ENCODE measurements around the gene DTNA.
"Not testable (repeated sequence)": the region's sequence is repeated elsewhere in the genome, so short reads cannot be mapped to it uniquely, and the experiment has no call there.

DTNA gene

DNA sequence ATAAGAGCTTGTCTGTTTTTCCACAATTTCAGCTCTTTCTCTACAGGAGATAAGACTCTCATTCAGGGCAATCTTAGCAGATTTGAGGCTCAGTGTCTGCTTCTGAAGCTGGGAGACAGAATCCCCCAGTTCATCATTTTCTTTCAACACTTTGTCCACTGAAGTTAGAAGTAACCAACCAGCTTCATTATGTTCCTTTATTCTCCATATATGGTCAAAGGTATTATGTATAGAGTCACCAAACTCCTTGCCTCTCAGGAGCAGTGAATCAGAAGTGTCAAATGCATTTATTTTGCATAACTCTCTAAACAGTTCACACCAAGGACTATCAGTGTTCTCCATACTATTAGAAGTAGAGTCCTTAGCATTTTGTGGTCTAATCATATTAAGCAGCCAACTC lies 24.4 kb downstream of the DTNA start:
- not testable (repeated sequence) for H3K9me3 ChIP-seq (ENCODE audit: control insufficient read depth, insufficient read depth, low read length); H3K9ac ChIP-seq (ENCODE audit: low read depth, low read length); H3K4me1 ChIP-seq (ENCODE audit: insufficient read depth, low read length); H3K36me3 ChIP-seq (ENCODE audit: insufficient read depth, low read length)

DNA sequence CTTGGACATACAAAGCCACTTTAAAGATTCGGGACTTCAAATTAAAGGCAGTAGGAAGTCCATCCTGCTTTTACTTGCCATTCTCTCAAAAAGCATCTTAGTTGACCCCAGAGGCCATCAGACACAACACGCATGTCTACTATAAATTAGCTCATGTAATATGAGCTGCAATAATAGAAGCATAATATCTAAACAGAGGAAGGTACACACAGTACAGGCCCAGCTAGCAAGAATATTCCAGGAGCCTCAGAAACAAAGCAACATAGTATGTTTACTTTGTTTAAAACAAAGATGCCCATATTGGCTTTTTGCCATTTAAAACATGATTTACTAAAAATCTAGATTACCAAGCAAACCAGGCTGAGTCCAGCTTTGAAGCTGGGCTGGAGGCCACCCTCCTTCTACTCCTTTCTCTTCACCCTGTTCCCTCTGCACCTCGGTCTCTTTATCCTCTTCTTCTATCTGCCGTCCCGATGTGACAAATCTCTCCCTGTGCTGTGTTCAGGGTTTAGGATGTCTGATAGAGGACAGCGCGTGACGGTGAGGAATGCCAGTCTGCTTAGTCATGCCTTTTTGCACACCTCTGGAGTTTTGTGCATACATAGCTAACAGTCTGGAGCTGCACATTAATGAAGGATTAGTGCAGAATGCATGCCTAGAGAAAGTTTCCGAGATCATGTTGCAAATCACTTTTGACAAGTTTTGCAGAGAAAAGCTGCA lies 28.2 kb downstream of the DTNA start:
- Histone ChIP-seq H3K36me3 (ENCODE audit: insufficient read depth, low read length) (no peaks in the 10 kb centered on the region), H3K9ac (ENCODE audit: low read depth, low read length) (no peak overlapping the region), H3K4me1 (ENCODE audit: insufficient read depth, low read length) (peaks cover 6% of the 10 kb centered on the region), H3K9me3 (ENCODE audit: control insufficient read depth, insufficient read depth, low read length) (no peaks in the 10 kb centered on the region)

DNA sequence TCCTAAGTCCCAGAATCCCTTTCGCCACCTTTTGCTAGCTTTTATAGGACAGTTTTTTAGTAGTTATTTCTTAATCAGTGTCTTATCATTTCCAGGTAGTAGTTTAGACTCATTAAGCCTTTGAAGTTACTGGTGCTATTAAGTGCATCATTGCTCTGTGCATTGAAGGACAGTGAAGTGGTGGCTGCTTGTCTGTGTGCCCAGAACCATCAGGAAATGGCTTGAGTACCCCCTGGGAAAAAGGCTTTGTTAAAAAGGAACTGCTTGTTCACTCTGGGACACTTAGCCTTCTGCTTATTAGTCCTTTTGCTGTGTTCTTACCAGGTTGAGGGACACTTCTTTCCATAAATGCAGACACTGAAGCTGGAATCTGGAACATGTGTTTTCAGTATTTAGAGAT lies 30.0 kb downstream of the DTNA start:
- H3K9ac ChIP-seq (ENCODE audit: low read depth, low read length): no peak overlapping the region
- H3K9me3 ChIP-seq (ENCODE audit: control insufficient read depth, insufficient read depth, low read length): no peaks in the 10 kb centered on the region
- H3K36me3 ChIP-seq (ENCODE audit: insufficient read depth, low read length): no peaks in the 10 kb centered on the region; the same call in 1 of the 2 replicates
- H3K4me1 ChIP-seq (ENCODE audit: insufficient read depth, low read length): peaks cover 6% of the 10 kb centered on the region

DNA sequence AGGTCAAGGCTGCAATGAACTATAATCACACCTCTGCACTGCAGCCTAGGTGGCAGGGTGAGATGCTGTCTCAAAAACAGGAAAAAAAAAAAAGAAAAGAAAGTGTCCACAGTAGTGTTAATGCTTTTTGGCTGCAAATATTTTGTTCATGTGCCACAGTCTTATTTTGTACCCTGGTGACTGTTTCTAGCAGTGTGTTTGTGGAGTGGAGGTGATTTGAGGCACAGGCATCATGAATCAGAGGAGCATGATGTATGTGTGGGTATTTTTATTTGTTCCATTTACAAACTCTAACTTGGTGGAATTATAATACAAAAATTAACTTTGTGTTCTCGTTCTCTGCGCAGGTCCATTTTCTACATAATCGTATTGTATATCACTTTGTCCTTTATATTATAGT lies 30.6 kb downstream of the DTNA start:
- H3K9me3 ChIP-seq (ENCODE audit: control insufficient read depth, insufficient read depth, low read length): no peaks in the 10 kb centered on the region
- H3K36me3 ChIP-seq (ENCODE audit: insufficient read depth, low read length): no peaks in the 10 kb centered on the region; the same call in 1 of the 2 replicates
- peaks cover 6% of the 10 kb centered on the region for H3K4me1 ChIP-seq (ENCODE audit: insufficient read depth, low read length)
- no peak overlapping the region for H3K9ac ChIP-seq (ENCODE audit: low read depth, low read length)

DNA sequence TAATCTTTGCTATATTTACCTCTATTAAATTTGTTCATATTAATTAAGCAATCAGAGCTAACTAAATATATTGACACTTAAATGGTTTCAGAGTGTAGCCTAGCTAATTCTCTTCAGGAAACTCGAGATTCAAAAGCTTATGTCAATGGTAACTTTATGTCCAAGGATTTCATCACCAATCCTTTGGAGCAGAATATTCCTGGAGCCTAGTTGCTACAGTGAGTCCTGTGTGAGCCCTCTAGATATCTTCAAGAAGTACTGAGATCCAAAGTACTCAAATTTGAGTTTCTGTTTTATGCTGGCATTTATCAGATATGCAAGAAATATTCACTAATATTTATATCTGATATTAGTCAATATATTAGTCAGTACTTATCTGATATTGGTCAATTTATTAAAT lies 31.3 kb downstream of the DTNA start:
- Histone ChIP-seq H3K9me3 (ENCODE audit: control insufficient read depth, insufficient read depth, low read length) (no peaks in the 10 kb centered on the region), H3K9ac (ENCODE audit: low read depth, low read length) (no peak overlapping the region), H3K36me3 (ENCODE audit: insufficient read depth, low read length) (no peaks in the 10 kb centered on the region; the same call in 1 of the 2 replicates), H3K4me1 (ENCODE audit: insufficient read depth, low read length) (peaks cover 6% of the 10 kb centered on the region)

DNA sequence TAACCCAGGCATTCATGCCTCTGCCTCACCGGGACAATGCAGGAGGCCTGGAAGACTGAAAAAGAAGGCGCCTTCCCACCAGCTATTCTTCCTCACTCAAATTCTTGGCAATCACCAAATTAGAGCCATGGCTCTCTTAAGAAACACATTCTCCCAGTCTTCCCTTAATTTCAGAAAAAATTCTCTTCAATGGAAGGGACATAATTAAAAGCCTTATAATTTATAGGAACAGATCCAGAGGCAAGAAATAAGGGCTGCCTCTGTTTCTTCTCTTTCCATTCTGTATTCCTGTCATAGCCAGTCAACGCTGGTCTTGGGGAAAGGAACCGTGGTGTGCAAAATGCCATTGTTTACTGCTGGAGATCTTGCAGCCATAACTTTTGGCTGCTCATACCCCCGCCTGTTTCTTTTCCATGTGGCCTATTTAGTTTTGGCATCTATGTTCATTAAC lies 32.8 kb downstream of the DTNA start:
- Histone ChIP-seq H3K9me3 (ENCODE audit: control insufficient read depth, insufficient read depth, low read length) (no peaks in the 10 kb centered on the region), H3K36me3 (ENCODE audit: insufficient read depth, low read length) (no peaks in the 10 kb centered on the region; the same call in 1 of the 2 replicates), H3K9ac (ENCODE audit: low read depth, low read length) (no peak overlapping the region), H3K4me1 (ENCODE audit: insufficient read depth, low read length) (peaks cover 6% of the 10 kb centered on the region)

DNA sequence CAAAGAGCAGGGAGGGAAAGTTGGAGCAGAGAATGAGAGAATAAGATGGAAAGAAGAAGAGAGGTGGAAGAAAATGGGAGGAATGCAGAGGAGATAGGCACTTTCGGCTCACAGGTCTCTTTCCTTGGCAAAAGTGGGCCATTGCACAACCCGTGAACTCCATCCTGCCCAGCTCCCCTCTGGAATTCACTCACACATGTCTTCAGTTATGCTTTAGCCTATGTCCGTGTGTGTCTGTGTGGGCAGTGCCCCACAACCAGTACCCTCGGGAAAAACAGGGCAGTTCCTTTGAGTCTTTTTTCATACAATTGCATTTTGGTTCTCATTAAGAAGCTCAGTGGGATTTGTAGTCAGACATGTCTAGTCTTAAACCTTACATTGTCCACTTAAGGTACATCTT lies 34.5 kb downstream of the DTNA start:
- Histone ChIP-seq H3K9me3 (ENCODE audit: control insufficient read depth, insufficient read depth, low read length) (no peaks in the 10 kb centered on the region), H3K36me3 (ENCODE audit: insufficient read depth, low read length) (no peaks in the 10 kb centered on the region; the same call in 1 of the 2 replicates), H3K4me1 (ENCODE audit: insufficient read depth, low read length) (peaks cover 3% of the 10 kb centered on the region), H3K9ac (ENCODE audit: low read depth, low read length) (no peak overlapping the region)

DNA sequence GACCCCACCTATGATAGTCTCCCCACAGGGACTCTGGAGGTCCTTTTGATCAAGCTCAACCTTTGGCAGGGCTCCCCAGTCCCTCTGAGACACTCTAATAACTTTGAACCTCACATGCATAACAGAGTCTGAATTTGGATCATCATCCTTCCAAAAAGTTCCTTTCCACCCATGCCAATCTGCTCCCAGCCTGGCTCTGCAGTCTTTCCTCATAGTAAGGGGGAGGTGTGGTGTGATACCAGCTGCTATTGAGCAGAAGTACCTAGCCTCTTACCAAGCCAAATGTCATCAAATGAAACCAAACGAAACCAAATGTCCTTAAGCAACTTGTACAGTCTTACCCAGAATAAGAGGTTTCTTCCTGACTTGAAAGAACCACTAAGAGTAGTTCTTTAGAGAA lies 36.5 kb downstream of the DTNA start:
- Histone ChIP-seq H3K9me3 (ENCODE audit: control insufficient read depth, insufficient read depth, low read length) (no peaks in the 10 kb centered on the region), H3K4me1 (ENCODE audit: insufficient read depth, low read length) (no peaks in the 10 kb centered on the region), H3K9ac (ENCODE audit: low read depth, low read length) (no peak overlapping the region), H3K36me3 (ENCODE audit: insufficient read depth, low read length) (no peaks in the 10 kb centered on the region; the same call in 1 of the 2 replicates)

DNA sequence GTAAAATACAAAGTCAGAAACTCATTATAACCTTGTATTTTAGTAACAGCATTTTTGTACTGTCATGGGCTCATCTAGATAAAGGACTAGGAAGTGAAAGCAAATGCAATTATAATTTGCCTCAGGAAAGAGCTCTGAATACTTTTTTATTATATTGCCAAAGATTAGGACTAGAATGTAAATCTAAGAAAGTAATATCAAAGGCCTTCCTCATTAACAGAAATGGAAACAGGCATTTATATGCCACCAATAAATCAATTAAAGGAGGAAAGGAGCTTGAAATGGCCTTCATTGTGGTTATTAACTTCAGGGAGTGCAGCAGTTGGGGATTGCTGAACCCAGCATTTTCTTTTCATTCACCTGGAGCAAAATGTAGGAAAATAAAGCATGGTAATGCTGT lies 39.6 kb downstream of the DTNA start:
- Histone ChIP-seq H3K9ac (ENCODE audit: low read depth, low read length) (no peak overlapping the region), H3K4me1 (ENCODE audit: insufficient read depth, low read length) (no peaks in the 10 kb centered on the region), H3K36me3 (ENCODE audit: insufficient read depth, low read length) (no peaks in the 10 kb centered on the region; the same call in 1 of the 2 replicates), H3K9me3 (ENCODE audit: control insufficient read depth, insufficient read depth, low read length) (no peaks in the 10 kb centered on the region)

DNA sequence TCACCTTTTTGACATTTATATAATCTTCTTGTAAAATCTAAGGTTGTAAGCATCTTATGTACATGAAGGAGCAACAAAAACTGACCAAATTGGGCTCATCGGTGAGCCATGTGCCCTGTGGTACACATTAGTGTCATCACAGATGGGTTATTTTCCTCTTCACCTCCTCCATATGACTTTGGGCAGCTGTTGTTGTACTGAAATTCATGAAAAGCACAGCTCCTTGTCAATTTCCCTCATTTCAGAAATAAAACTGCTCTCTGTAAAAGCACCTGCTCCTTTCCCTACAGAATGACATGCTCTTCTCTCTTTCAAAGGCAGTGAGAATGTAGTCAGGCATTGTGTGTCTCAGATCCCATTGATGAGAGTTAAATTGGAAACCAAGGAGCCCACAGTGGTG lies 42.0 kb downstream of the DTNA start:
- Histone ChIP-seq H3K9me3 (ENCODE audit: control insufficient read depth, insufficient read depth, low read length) (no peaks in the 10 kb centered on the region), H3K9ac (ENCODE audit: low read depth, low read length) (no peak overlapping the region), H3K4me1 (ENCODE audit: insufficient read depth, low read length) (no peaks in the 10 kb centered on the region), H3K36me3 (ENCODE audit: insufficient read depth, low read length) (no peaks in the 10 kb centered on the region)

DNA sequence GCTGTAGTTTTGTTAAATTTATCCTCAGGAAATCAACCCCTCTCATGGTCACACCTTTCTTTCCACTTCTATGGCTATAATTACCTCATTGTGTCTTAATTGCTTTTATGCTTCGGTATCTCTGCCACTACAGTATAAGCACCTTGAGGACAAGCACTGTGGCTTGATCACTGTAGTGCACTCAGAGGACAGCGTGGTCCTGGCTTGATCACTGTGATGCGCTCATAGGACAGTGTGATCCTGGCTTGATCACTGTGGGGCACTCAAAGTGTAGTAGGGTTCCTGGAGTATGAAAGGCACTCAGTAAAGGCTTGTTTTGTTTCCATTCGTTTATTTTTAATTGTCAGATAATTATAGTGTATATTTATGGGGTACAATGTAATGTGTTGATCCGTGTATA lies 44.2 kb downstream of the DTNA start:
- peaks cover 7% of the 10 kb centered on the region; the same call in 1 of the 2 replicates for H3K4me1 ChIP-seq (ENCODE audit: insufficient read depth, low read length)
- H3K36me3 ChIP-seq (ENCODE audit: insufficient read depth, low read length): no peaks in the 10 kb centered on the region
- no peak overlapping the region for H3K9ac ChIP-seq (ENCODE audit: low read depth, low read length)
- peaks cover 6% of the 10 kb centered on the region; the same call in 1 of the 2 replicates for H3K9me3 ChIP-seq (ENCODE audit: control insufficient read depth, insufficient read depth, low read length)

DNA sequence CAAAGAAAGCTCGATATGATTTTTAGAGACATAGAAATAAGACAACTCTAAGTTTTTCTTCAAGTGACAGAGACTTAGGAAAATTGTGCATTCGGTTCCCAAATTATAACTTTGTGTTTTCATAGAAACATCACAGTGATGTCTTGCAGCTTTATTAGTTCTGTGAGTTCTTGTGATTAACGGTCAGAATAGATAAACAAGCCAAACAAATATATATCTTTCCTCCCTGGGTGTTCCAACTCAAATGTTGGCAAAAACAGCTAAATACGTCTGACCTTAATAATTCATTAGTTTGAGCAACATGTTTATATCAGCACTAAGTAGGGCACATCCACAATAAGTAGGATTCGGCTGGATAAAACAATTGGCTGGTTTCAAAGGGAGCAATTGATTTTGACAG lies 47.6 kb downstream of the DTNA start:
- H3K36me3 ChIP-seq (ENCODE audit: insufficient read depth, low read length): no peaks in the 10 kb centered on the region
- H3K9ac ChIP-seq (ENCODE audit: low read depth, low read length): no peak overlapping the region
- H3K9me3 ChIP-seq (ENCODE audit: control insufficient read depth, insufficient read depth, low read length): peaks cover 6% of the 10 kb centered on the region; the same call in 1 of the 2 replicates
- peaks cover 7% of the 10 kb centered on the region; the same call in 1 of the 2 replicates for H3K4me1 ChIP-seq (ENCODE audit: insufficient read depth, low read length)

DNA sequence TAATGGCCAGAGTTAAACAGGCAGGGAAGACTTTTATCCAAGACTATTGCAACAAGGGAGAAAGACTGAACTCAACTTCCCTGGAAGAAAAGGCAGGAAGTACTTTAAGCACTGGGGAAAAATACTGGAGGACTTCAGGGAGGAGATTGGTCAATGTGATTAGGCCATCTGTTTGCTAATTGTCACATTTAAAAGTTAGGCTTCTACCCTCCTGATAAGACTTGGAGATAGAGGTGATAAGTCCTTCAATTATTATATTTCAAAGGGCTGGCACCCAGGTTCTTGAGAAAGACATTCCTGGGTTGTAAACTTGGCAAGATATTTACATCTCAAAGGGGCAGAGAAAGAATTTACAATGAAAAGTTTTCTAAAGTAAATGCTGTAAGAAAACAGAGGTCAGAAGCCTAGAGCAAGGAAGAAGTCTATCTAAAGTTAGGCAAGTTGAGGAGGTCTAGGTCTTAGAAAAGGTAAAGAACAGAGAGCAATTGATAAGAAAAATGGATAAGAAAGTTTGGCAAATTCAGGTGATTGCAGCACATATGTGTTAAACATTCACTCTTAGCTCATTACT lies 48.4 kb downstream of the DTNA start:
- peaks cover 7% of the 10 kb centered on the region; the same call in 1 of the 2 replicates for H3K4me1 ChIP-seq (ENCODE audit: insufficient read depth, low read length)
- no peak overlapping the region for H3K9ac ChIP-seq (ENCODE audit: low read depth, low read length)
- H3K9me3 ChIP-seq (ENCODE audit: control insufficient read depth, insufficient read depth, low read length): peaks cover 6% of the 10 kb centered on the region; the same call in 1 of the 2 replicates
- no peaks in the 10 kb centered on the region for H3K36me3 ChIP-seq (ENCODE audit: insufficient read depth, low read length)

DNA sequence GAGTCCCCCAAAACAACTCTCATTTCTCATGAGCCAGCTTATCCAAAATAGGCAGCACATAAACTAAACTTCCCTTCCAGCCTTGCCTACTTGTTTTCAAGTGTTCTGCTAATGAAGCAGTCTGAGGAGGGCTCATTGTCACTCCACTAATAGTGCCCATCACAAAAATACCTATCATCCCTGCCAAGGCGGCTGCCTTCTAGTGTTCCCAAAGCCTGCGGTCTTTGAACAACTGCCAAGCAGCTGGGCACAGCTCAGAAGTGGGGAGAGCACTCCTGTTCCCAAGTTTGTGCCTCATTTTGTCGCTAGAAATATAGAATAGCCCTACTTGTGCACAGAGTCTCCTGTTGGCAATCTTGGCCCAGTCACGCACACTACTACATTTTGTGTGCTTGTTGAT lies 50.3 kb downstream of the DTNA start:
- Histone ChIP-seq H3K4me1 (ENCODE audit: insufficient read depth, low read length) (peaks cover 7% of the 10 kb centered on the region; the same call in 1 of the 2 replicates), H3K9ac (ENCODE audit: low read depth, low read length) (no peak overlapping the region), H3K36me3 (ENCODE audit: insufficient read depth, low read length) (no peaks in the 10 kb centered on the region), H3K9me3 (ENCODE audit: control insufficient read depth, insufficient read depth, low read length) (peaks cover 6% of the 10 kb centered on the region; the same call in 1 of the 2 replicates)

DNA sequence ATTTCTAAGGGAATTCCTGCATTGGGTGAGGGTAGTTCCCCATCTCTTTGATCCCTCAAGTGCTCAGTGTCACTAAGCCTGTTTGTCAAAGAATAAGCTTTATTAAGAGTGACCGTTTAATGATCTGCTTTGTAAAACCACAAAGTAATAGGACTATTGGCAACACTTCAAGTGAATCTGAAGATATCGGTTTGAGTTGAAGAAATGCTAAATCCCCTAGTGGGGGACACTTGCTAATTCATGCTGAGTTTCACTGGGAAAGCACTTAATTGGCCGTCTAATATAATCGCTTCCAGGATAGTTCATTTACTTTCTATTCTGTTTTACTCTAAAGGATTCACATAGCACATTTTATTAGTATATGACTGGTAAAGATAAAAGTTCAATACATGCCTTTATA lies 54.4 kb downstream of the DTNA start:
- Histone ChIP-seq H3K9ac (ENCODE audit: low read depth, low read length) (no peak overlapping the region), H3K36me3 (ENCODE audit: insufficient read depth, low read length) (peaks cover 2% of the 10 kb centered on the region; the same call in 1 of the 2 replicates), H3K4me1 (ENCODE audit: insufficient read depth, low read length) (no peaks in the 10 kb centered on the region), H3K9me3 (ENCODE audit: control insufficient read depth, insufficient read depth, low read length) (no peaks in the 10 kb centered on the region)

All from ES-I3 (cell line).